SK-N-SH treated with all-trans-retinoic acid at 6 μM for 48 hours (cell line): ENCODE data around the gene RSF1.

Experiments used
- ATAC-seq: fragments of 200-7000 bp; cut with Tn5 transposase; 3 replicates; pipeline ENCODE4 v1.9.1; 2020; ENCODE audit warnings: mild to moderate bottlenecking, moderate library complexity
- ARNTL ChIP-seq: fragments of 450-650 bp; formaldehyde crosslinking; IDR thresholded peaks from 2 replicates; pipeline ENCODE4 v1.5.0; 2020; ENCODE audit warnings: low read depth, mild to moderate bottlenecking, moderate library complexity, borderline replicate concordance
- BACH2 ChIP-seq: fragments of 250-450 bp; sonication (Bioruptor Pico); IDR thresholded peaks from 2 replicates; pipeline ENCODE4 v1.9.0; 2021; ENCODE audit warnings: mild to moderate bottlenecking, borderline replicate concordance
- CREB5 ChIP-seq: fragments of 250-450 bp; sonication (Bioruptor Pico); IDR thresholded peaks from 2 replicates; pipeline ENCODE4 v1.5.1; 2020; ENCODE audit warnings: low read depth, mild to moderate bottlenecking, moderate library complexity
- CSDC2 ChIP-seq: fragments of 250-450 bp; sonication (Bioruptor Pico); IDR thresholded peaks from 2 replicates; pipeline ENCODE4 v1.5.0; 2020; ENCODE audit warnings: mild to moderate bottlenecking, moderate library complexity
- CSRNP3 ChIP-seq: fragments of 250-450 bp; sonication (Bioruptor Pico); IDR thresholded peaks from 2 replicates; pipeline ENCODE4 v1.5.1; 2021; ENCODE audit warnings: mild to moderate bottlenecking, moderate library complexity
- ESRRG ChIP-seq: fragments of 250-450 bp; sonication (Bioruptor Pico); IDR thresholded peaks from 2 replicates; pipeline ENCODE4 v1.6.1; 2021; ENCODE audit warnings: mild to moderate bottlenecking
- ISL1 ChIP-seq: fragments of 250-450 bp; sonication (Bioruptor Pico); IDR thresholded peaks from 2 replicates; pipeline ENCODE4 v2.1.2; 2022; ENCODE audit warnings: mild to moderate bottlenecking, moderate library complexity
- OSR1 ChIP-seq: fragments of 250-450 bp; sonication (Bioruptor Pico); IDR thresholded peaks from 2 replicates; pipeline ENCODE4 v1.8.0; 2022; ENCODE audit warnings: moderate library complexity, mild to moderate bottlenecking, inconsistent platforms
- PPARA ChIP-seq: fragments of 250-450 bp; sonication (Bioruptor Pico); IDR thresholded peaks from 2 replicates; pipeline ENCODE4 v1.5.0; 2020; ENCODE audit warnings: mild to moderate bottlenecking, borderline replicate concordance
- RARB ChIP-seq: fragments of 250-450 bp; sonication (Bioruptor Pico); IDR thresholded peaks from 2 replicates; pipeline ENCODE4 v1.8.0; 2021; ENCODE audit warnings: mild to moderate bottlenecking, moderate library complexity
- SNAI2 ChIP-seq: fragments of 250-450 bp; sonication (Bioruptor Pico); IDR thresholded peaks from 2 replicates; pipeline ENCODE4 v1.5.0; 2020; ENCODE audit warnings: mild to moderate bottlenecking, moderate library complexity
- TCF4 ChIP-seq: fragments of 250-450 bp; sonication (Bioruptor Pico); IDR thresholded peaks from 2 replicates; pipeline ENCODE4 v1.8.0; 2021; ENCODE audit warnings: mild to moderate bottlenecking, moderate library complexity, borderline replicate concordance
- TOX ChIP-seq: fragments of 250-450 bp; sonication (Bioruptor Pico); IDR thresholded peaks from 2 replicates; pipeline ENCODE4 v1.8.0; 2021; ENCODE audit warnings: mild to moderate bottlenecking, moderate library complexity, borderline replicate concordance
- ZC3H10 ChIP-seq: fragments of 250-450 bp; sonication (Bioruptor Pico); IDR thresholded peaks from 2 replicates; pipeline ENCODE4 v1.5.1; 2021; ENCODE audit warnings: mild to moderate bottlenecking, moderate library complexity
- ZFP3 ChIP-seq: fragments of 250-450 bp; sonication (Bioruptor Pico); IDR thresholded peaks from 2 replicates; pipeline ENCODE4 v1.5.0; 2020; ENCODE audit warnings: mild to moderate bottlenecking, moderate library complexity
- ZNF565 ChIP-seq: fragments of 450-650 bp; formaldehyde crosslinking; conservative IDR thresholded peaks from 2 replicates; pipeline ENCODE4 v1.5.0; 2020; ENCODE audit warnings: low read depth, mild to moderate bottlenecking, moderate library complexity
- ZNF70 ChIP-seq: fragments of 450-650 bp; formaldehyde crosslinking; IDR thresholded peaks from 2 replicates; pipeline ENCODE4 v1.5.0; 2020; ENCODE audit warnings: mild to moderate bottlenecking, moderate library complexity
- ZNF8 ChIP-seq: fragments of 450-650 bp; formaldehyde crosslinking; IDR thresholded peaks from 2 replicates; pipeline ENCODE4 v1.5.0; 2020; ENCODE audit warnings: mild to moderate bottlenecking, moderate library complexity
- TF ChIP-seq, protein P1 (sequence below): fragments of 250-450 bp; sonication (Bioruptor Pico); IDR thresholded peaks from 2 replicates; pipeline ENCODE4 v1.5.0; 2020; ENCODE audit warnings: mild to moderate bottlenecking, moderate library complexity
- TF ChIP-seq, protein P2 (sequence below): fragments of 250-450 bp; sonication (Bioruptor Pico); IDR thresholded peaks from 2 replicates; pipeline ENCODE4 v1.8.0; 2021; ENCODE audit warnings: low read depth, mild to moderate bottlenecking, moderate library complexity, borderline replicate concordance

The RSF1 gene

DNA sequence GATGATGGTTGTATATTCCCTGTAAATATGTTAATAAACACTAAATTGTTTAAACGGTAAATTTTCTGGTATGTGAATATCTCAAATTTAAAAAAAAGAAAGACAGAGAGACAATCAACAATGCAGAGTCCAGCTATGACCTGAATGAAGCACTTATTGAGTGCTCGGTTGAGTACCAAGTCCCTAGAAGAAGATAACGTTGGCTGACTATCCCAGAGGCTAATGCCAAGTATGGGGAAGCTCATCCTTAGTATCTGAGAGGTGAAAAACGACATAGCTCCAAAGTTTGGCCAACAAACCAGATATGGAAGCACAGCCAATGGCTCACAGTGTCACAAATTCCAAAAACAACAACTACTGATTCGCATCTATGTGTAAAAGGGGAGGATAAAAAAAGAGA, 71.3 kb downstream of the RSF1 start:
- ATAC-seq = no peak

DNA sequence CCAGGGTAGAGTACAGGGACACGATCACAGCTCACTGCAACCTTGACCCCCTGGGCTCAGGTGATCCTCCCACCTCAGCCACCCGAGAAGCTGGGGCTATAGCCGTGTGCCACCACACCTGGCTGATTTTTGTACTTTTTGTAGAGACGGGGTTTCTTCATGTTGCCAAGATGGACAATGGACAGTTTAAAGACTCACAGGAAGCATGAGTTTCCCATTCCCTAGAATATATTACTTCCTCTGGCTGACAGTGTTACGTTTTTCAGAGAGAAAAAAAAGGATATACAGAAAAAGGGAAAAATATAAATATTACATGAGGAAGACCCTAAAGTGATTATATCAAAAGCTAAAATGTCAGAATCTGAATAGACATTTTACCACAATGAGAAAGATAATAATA, 72.3 kb downstream of the RSF1 start:
- TF ChIP-seq RARB (CRISPR knock-in tag) = no peak
- no peak for TF ChIP-seq ZNF8 (CRISPR knock-in tag)
- TF ChIP-seq, all 23 proteins: peak for 0
- ATAC-seq = no peak

More for the DNA sequence above, 71.3 kb downstream of the RSF1 start:
- no peak for TF ChIP-seq ZFP3 (CRISPR knock-in tag)
- TF ChIP-seq BACH2 (CRISPR knock-in tag) = no peak
- TF ChIP-seq, protein P1, sequence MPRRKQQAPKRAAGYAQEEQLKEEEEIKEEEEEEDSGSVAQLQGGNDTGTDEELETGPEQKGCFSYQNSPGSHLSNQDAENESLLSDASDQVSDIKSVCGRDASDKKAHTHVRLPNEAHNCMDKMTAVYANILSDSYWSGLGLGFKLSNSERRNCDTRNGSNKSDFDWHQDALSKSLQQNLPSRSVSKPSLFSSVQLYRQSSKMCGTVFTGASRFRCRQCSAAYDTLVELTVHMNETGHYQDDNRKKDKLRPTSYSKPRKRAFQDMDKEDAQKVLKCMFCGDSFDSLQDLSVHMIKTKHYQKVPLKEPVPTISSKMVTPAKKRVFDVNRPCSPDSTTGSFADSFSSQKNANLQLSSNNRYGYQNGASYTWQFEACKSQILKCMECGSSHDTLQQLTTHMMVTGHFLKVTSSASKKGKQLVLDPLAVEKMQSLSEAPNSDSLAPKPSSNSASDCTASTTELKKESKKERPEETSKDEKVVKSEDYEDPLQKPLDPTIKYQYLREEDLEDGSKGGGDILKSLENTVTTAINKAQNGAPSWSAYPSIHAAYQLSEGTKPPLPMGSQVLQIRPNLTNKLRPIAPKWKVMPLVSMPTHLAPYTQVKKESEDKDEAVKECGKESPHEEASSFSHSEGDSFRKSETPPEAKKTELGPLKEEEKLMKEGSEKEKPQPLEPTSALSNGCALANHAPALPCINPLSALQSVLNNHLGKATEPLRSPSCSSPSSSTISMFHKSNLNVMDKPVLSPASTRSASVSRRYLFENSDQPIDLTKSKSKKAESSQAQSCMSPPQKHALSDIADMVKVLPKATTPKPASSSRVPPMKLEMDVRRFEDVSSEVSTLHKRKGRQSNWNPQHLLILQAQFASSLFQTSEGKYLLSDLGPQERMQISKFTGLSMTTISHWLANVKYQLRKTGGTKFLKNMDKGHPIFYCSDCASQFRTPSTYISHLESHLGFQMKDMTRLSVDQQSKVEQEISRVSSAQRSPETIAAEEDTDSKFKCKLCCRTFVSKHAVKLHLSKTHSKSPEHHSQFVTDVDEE (CRISPR knock-in tag) = no peak
- no peak for TF ChIP-seq ARNTL (CRISPR knock-in tag)
- no peak for TF ChIP-seq TCF4 (CRISPR knock-in tag)
- TF ChIP-seq, protein P2, sequence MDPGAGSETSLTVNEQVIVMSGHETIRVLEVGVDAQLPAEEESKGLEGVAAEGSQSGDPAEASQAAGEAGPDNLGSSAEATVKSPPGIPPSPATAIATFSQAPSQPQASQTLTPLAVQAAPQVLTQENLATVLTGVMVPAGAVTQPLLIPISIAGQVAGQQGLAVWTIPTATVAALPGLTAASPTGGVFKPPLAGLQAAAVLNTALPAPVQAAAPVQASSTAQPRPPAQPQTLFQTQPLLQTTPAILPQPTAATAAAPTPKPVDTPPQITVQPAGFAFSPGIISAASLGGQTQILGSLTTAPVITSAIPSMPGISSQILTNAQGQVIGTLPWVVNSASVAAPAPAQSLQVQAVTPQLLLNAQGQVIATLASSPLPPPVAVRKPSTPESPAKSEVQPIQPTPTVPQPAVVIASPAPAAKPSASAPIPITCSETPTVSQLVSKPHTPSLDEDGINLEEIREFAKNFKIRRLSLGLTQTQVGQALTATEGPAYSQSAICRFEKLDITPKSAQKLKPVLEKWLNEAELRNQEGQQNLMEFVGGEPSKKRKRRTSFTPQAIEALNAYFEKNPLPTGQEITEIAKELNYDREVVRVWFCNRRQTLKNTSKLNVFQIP (CRISPR knock-in tag) = no peak
- TF ChIP-seq OSR1 = no peak
- no peak for TF ChIP-seq CSDC2 (CRISPR knock-in tag)
- TF ChIP-seq ESRRG (CRISPR knock-in tag) = no peak

DNA sequence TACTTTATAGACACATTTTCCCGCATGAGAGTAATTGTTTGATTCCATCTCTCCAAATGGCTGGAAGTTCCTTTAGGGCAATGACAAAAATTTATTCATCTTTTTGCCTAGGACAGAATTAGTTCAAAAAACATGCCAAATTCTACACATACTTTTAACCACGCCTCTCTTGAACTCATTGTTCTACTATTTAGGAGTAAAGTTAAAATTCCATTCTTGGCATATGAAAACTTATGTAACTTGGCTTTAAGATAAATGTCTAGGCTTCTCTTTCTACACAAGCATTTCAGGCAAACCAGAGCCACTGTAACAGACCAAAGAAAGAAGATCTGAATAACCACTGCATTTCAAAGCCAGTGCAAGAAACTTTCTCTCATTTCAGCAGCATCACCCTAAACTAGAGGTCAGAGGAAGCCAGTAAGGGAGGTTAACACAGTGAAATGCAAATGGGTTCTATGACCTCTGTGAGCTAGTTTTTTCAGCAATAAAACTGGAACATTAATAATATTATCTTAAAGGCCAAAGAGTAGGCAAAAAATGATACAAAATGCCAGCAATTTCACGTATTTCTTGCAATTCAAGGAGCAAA, 73.0 kb downstream of the RSF1 start:
- peak; percentile 43; the same call in 2 of the 3 replicates for ATAC-seq
- TF ChIP-seq ZNF565 (CRISPR knock-in tag) (no peak), ZNF70 (CRISPR knock-in tag) (no peak), BACH2 (CRISPR knock-in tag) (no peak), CSDC2 (CRISPR knock-in tag) (no peak), ZFP3 (CRISPR knock-in tag) (no peak), ISL1 (CRISPR knock-in tag) (no peak), OSR1 (no peak), TOX (no peak), TCF4 (CRISPR knock-in tag) (no peak), CSRNP3 (CRISPR knock-in tag) (no peak), ZNF8 (CRISPR knock-in tag) (no peak), ARNTL (CRISPR knock-in tag) (no peak), SNAI2 (CRISPR knock-in tag) (no peak), PPARA (CRISPR knock-in tag) (no peak), ESRRG (CRISPR knock-in tag) (no peak), ZC3H10 (CRISPR knock-in tag) (no peak), CREB5 (CRISPR knock-in tag) (no peak), RARB (CRISPR knock-in tag) (no peak)
- TF ChIP-seq, protein P1 (CRISPR knock-in tag) = no peak
- TF ChIP-seq, protein P2 (CRISPR knock-in tag) = no peak
